ENCODE measurements around the gene HDAC4. TPM values are rescaled to one million over a fixed set of nuclear protein-coding genes. Genes with fewer than 3 reads are reported as not detected.

HDAC4 gene
- total RNA-seq, 1 donor from 2014 or later = 20.4 TPM

- no peak for FAIRE-seq
- no peak for DNase-seq (ENCODE audit: low spot score in 2 of 2)
Observed at GRCh38 chr2:239312741-239313667, 87.8 kb downstream of the HDAC4 start.

- no peak for DNase-seq (ENCODE audit: low spot score in 2 of 2)
- FAIRE-seq = no peak
Observed at GRCh38 chr2:239312081-239312511, 88.7 kb downstream of the HDAC4 start.

GRCh38 chr2:239311132-239312040, 89.4 kb downstream of the HDAC4 start:
- FAIRE-seq = no peak
- DNase-seq (ENCODE audit: low spot score in 2 of 2) = peak in 1 of 2 donors; percentile 52

GRCh38 chr2:239310401-239311061, 90.3 kb downstream of the HDAC4 start:
- FAIRE-seq (no peak), DNase-seq (ENCODE audit: low spot score in 2 of 2) (no peak)

- FAIRE-seq (no peak), DNase-seq (ENCODE audit: low spot score in 2 of 2) (no peak)
Observed at GRCh38 chr2:239309398-239310245, 91.2 kb downstream of the HDAC4 start.

- no peak for DNase-seq (ENCODE audit: low spot score in 2 of 2)
Observed at GRCh38 chr2:239308661-239309397, 92.0 kb downstream of the HDAC4 start.

GRCh38 chr2:239307921-239308613, 92.8 kb downstream of the HDAC4 start:
- FAIRE-seq (no peak), DNase-seq (ENCODE audit: low spot score in 2 of 2) (no peak)

More at GRCh38 chr2:239308661-239309397, 92.0 kb downstream of the HDAC4 start:
- FAIRE-seq = no peak

GRCh38 chr2:239307221-239307569, 93.6 kb downstream of the HDAC4 start:
- DNase-seq (ENCODE audit: low spot score in 2 of 2) (no peak), FAIRE-seq (no peak)

GRCh38 chr2:239306274-239307220, 94.3 kb downstream of the HDAC4 start:
- DNase-seq (ENCODE audit: low spot score in 2 of 2) (no peak), FAIRE-seq (no peak)

- no peak for FAIRE-seq
- no peak for DNase-seq (ENCODE audit: low spot score in 2 of 2)
Observed at GRCh38 chr2:239305771-239306170, 95.0 kb downstream of the HDAC4 start.

- FAIRE-seq (no peak), DNase-seq (ENCODE audit: low spot score in 2 of 2) (no peak)
Observed at GRCh38 chr2:239305222-239305575, 95.6 kb downstream of the HDAC4 start.

- DNase-seq (ENCODE audit: low spot score in 2 of 2) (no peak), FAIRE-seq (no peak)
Observed at GRCh38 chr2:239304533-239305221, 96.1 kb downstream of the HDAC4 start.

- DNase-seq (ENCODE audit: low spot score in 2 of 2) (no peak), FAIRE-seq (no peak)
Observed at GRCh38 chr2:239303711-239304532, 96.9 kb downstream of the HDAC4 start.

GRCh38 chr2:239302808-239303557, 97.8 kb downstream of the HDAC4 start:
- no peak for DNase-seq (ENCODE audit: low spot score in 2 of 2)
- FAIRE-seq = no peak

GRCh38 chr2:239302083-239302807, 98.6 kb downstream of the HDAC4 start:
- DNase-seq (ENCODE audit: low spot score in 2 of 2) (no peak), FAIRE-seq (no peak)
